Neural progenitor cell (in vitro differentiated cells): ENCODE measurements around the gene TMEM39A. TPM values are rescaled to one million over a fixed set of nuclear protein-coding genes. Genes with fewer than 3 reads are reported as not detected.

Experiments
- DNase-seq: peaks from one replicate; pipeline ENCODE4 v3.0.0-alpha.2; 2016; ENCODE audit warnings: low spot score
- H2AFZ ChIP-seq: fragments of 200-600 bp; sonication (generic); replicated peaks from 2 replicates; pipeline ENCODE4 v1.6.1; 2016; ENCODE audit warnings: antibody characterized with exemption
- H3F3A ChIP-seq: fragments of 200-600 bp; sonication (generic); 2 replicates; pipeline ENCODE4 v1.6.1; 2016; ENCODE audit warnings: antibody characterized with exemption, low read depth
- H3K27ac ChIP-seq: fragments of 200-600 bp; sonication (generic); 2 replicates; pipeline ENCODE4 v1.5.1; 2016; ENCODE audit warnings: mild to moderate bottlenecking
- H3K27me3 ChIP-seq: fragments of 200-600 bp; sonication (generic); 2 replicates; pipeline ENCODE4 v1.6.1; 2016; ENCODE audit warnings: mild to moderate bottlenecking, moderate library complexity
- H3K36me3 ChIP-seq: fragments of 200-600 bp; sonication (generic); 2 replicates; pipeline ENCODE4 v1.5.1; 2016
- H3K4me1 ChIP-seq: fragments of 200-600 bp; sonication (generic); 2 replicates; pipeline ENCODE4 v1.6.1; 2016; ENCODE audit warnings: mixed run types
- H3K4me2 ChIP-seq: fragments of 200-600 bp; sonication (generic); 2 replicates; pipeline ENCODE4 v1.6.1; 2016
- H3K4me3 ChIP-seq: fragments of 200-600 bp; sonication (generic); 2 replicates; pipeline ENCODE4 v1.5.1; 2016
- H3K79me2 ChIP-seq: fragments of 200-600 bp; sonication (generic); 2 replicates; pipeline ENCODE4 v1.6.1; 2016; ENCODE audit warnings: low read depth
- H3K9ac ChIP-seq: fragments of 200-600 bp; sonication (generic); 2 replicates; pipeline ENCODE4 v1.6.1; 2016
- H3K9me3 ChIP-seq: fragments of 200-600 bp; sonication (generic); 2 replicates; pipeline ENCODE4 v1.5.1; 2016; ENCODE audit warnings: low read depth
- H4K20me1 ChIP-seq: fragments of 200-600 bp; sonication (generic); 2 replicates; pipeline ENCODE4 v1.6.1; 2016; ENCODE audit warnings: low read depth
- H3K27ac Mint-ChIP-seq: 3 replicates; pipeline ENCODE4 v1.8.0; 2021; ENCODE audit warnings: mixed read lengths
- H3K27me3 Mint-ChIP-seq: 2 replicates; pipeline ENCODE4 v1.8.0; 2022; ENCODE audit warnings: low read depth, mild to moderate bottlenecking, inconsistent platforms, moderate library complexity, mixed read lengths; ENCODE audit not compliant: insufficient read depth
- H3K36me3 Mint-ChIP-seq: 3 replicates; pipeline ENCODE4 v1.8.0; 2021; ENCODE audit warnings: mixed read lengths
- H3K4me1 Mint-ChIP-seq: 3 replicates; pipeline ENCODE4 v1.8.0; 2021; ENCODE audit warnings: mixed read lengths
- H3K4me3 Mint-ChIP-seq: 3 replicates; pipeline ENCODE4 v1.8.0; 2021; ENCODE audit warnings: mild to moderate bottlenecking, moderate library complexity, mixed read lengths
- H3K9me3 Mint-ChIP-seq: 3 replicates; pipeline ENCODE4 v1.8.0; 2020; ENCODE audit warnings: mixed read lengths
- CTCF ChIP-seq: fragments of 200-600 bp; sonication (generic); IDR thresholded peaks from 2 replicates; pipeline ENCODE4 v1.5.1; 2017; ENCODE audit warnings: antibody characterized with exemption, mild to moderate bottlenecking
- EZH2 ChIP-seq: fragments of 200-600 bp; sonication (generic); IDR thresholded peaks from 2 replicates; pipeline ENCODE4 v1.6.1; 2017; ENCODE audit warnings: antibody characterized with exemption, mild to moderate bottlenecking, moderate library complexity
- EZH2phosphoT487 ChIP-seq: fragments of 200-600 bp; sonication (generic); IDR thresholded peaks from 2 replicates; pipeline ENCODE4 v1.6.1; 2017; ENCODE audit warnings: antibody characterized with exemption
- total RNA-seq: library from RNA; depleted of rRNA; stranded (reverse); fragments of >200 nt; gene quantifications from 2 replicates; pipeline ENCODE4 v1.2.3, GENCODE V29; 2015; ENCODE audit warnings: low replicate concordance

Gene TMEM39A
- total RNA-seq, 1 donor from 2014 or later = 41.2 TPM

DNA sequence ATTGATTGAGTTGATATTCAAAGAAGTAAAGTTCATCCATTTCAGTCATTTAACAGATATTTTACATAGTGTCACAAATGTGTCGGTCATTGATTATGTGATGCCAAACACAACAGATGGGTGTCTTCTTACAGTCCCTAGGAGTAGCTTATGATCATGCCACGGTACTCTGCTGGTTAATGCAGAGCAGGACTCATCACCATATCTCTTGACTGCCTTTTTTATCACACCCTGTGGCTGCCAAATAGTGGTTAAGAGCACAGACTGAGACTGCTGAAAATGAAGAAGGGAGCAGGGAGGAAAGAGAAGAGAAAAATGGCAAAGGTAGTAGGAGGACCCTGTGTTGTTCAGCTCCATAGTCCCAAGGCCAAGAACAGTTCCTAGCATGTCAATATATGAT, 22.1 kb upstream of the TMEM39A start:
- H3K36me3 ChIP-seq = peaks cover 5% of the 10 kb centered on the region
- no peak overlapping the region for H3K27ac ChIP-seq
- no peak overlapping the region for H3K4me2 ChIP-seq
- Mint-ChIP-seq H3K27me3 (no peaks in the 10 kb centered on the region), H3K9me3 (no peaks in the 10 kb centered on the region), H3K4me3 (no peak overlapping the region), H3K4me1 (no peaks in the 10 kb centered on the region), H3K36me3 (peaks cover 2% of the 10 kb centered on the region), H3K27ac (no peak overlapping the region)
- H3K4me3 ChIP-seq = no peak overlapping the region
- peaks cover 2% of the 10 kb centered on the region for H3F3A ChIP-seq
- no peak for TF ChIP-seq CTCF
- TF ChIP-seq EZH2 = no peak
- no peak for TF ChIP-seq EZH2phosphoT487
- H3K79me2 ChIP-seq = no peaks in the 10 kb centered on the region
- H4K20me1 ChIP-seq = no peaks in the 10 kb centered on the region
- no peaks in the 10 kb centered on the region for H3K9me3 ChIP-seq
- no peaks in the 10 kb centered on the region for H3K27me3 ChIP-seq
- no peak for DNase-seq
- H2AFZ ChIP-seq = no peak overlapping the region
- no peaks in the 10 kb centered on the region for H3K4me1 ChIP-seq
- no peak overlapping the region for H3K9ac ChIP-seq

- DNase-seq = no peak
- Mint-ChIP-seq H3K4me1 (no peaks in the 10 kb centered on the region), H3K27ac (no peak overlapping the region), H3K9me3 (no peaks in the 10 kb centered on the region), H3K36me3 (peaks cover 4% of the 10 kb centered on the region), H3K27me3 (no peaks in the 10 kb centered on the region), H3K4me3 (no peak overlapping the region)
- TF ChIP-seq EZH2phosphoT487 = no peak
- TF ChIP-seq EZH2 = no peak
- TF ChIP-seq CTCF = no peak
- H3K27me3 ChIP-seq = no peaks in the 10 kb centered on the region
- no peak overlapping the region for H3K27ac ChIP-seq
- no peak overlapping the region for H3K4me3 ChIP-seq
- no peak overlapping the region for H3K4me2 ChIP-seq
- H3K9me3 ChIP-seq = no peaks in the 10 kb centered on the region
- no peak overlapping the region for H3K9ac ChIP-seq
- no peaks in the 10 kb centered on the region for H3K79me2 ChIP-seq
- no peaks in the 10 kb centered on the region for H4K20me1 ChIP-seq
- peaks cover 5% of the 10 kb centered on the region for H3K36me3 ChIP-seq
- no peak overlapping the region for H2AFZ ChIP-seq
- H3F3A ChIP-seq = no peaks in the 10 kb centered on the region
- H3K4me1 ChIP-seq = no peaks in the 10 kb centered on the region
Observed at GRCh38 chr3:119483101-119483500, 19.7 kb upstream of the TMEM39A start.

DNA sequence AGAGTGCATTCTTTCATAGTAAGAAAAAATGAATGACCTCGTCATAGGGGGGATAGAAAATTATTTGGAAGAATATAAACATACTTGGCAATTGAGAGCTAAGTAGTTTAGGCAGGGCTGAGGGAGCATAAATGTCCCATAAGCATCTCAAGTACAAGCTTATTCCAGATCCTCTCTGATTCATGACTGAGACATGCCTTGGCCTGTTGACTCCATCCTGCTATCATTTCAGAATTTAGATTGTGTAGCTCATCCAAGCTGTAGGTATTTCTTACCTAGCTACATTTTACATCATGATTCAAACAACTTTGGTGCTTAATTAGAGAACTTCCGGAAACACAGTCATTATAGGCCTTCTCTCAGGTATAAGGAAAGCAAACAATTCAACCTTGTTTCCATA, 17.7 kb upstream of the TMEM39A start:
- H3K36me3 Mint-ChIP-seq = peaks cover 5% of the 10 kb centered on the region
- no peak for DNase-seq
- Histone ChIP-seq H3K9ac (no peak overlapping the region), H3K4me3 (no peak overlapping the region), H3K27me3 (no peaks in the 10 kb centered on the region), H4K20me1 (no peaks in the 10 kb centered on the region), H3K79me2 (no peaks in the 10 kb centered on the region), H3F3A (no peaks in the 10 kb centered on the region), H3K4me1 (no peaks in the 10 kb centered on the region), H2AFZ (no peak overlapping the region), H3K27ac (no peak overlapping the region), H3K36me3 (peaks cover 5% of the 10 kb centered on the region), H3K9me3 (no peaks in the 10 kb centered on the region), H3K4me2 (no peak overlapping the region)
- H3K27me3 Mint-ChIP-seq = no peaks in the 10 kb centered on the region
- H3K27ac Mint-ChIP-seq = no peak overlapping the region
- no peak for TF ChIP-seq EZH2phosphoT487
- TF ChIP-seq CTCF = no peak
- no peak for TF ChIP-seq EZH2
- H3K4me3 Mint-ChIP-seq = no peak overlapping the region
- H3K9me3 Mint-ChIP-seq = no peaks in the 10 kb centered on the region
- H3K4me1 Mint-ChIP-seq = no peaks in the 10 kb centered on the region
